Fibroblast of lung (primary cell): Measurements from ENCODE around the gene LY6G6F. TPM values are rescaled to one million over a fixed set of nuclear protein-coding genes. Genes with fewer than 3 reads are reported as not detected.
A peak's percentile ranks its signal among the peaks of the same experiment; 100 is the strongest.

ENCODE experiments used
- DNase-seq, 2 donors: peaks; one replicate each; pipeline versions ENCODE4 v3.0.0 to v3.0.0-alpha.2; 2010; ENCODE audit warnings: low read depth in 2 of 2
- H2AFZ ChIP-seq: 2 replicates; pipeline ENCODE4 v1.5.1; 2012; ENCODE audit warnings: low read length, control low read depth, inconsistent platforms
- H3K27ac ChIP-seq: 2 replicates; pipeline ENCODE4 v1.5.1; 2011; ENCODE audit warnings: low read length, control low read depth; ENCODE audit not compliant: insufficient read depth
- H3K27me3 ChIP-seq: 2 replicates; pipeline ENCODE4 v1.5.1; 2011; ENCODE audit warnings: mild to moderate bottlenecking, low read length; ENCODE audit not compliant: control insufficient read depth, insufficient read depth
- H3K36me3 ChIP-seq: 2 replicates; pipeline ENCODE4 v1.5.1; 2011; ENCODE audit warnings: low read length; ENCODE audit not compliant: control insufficient read depth, insufficient read depth
- H3K4me1 ChIP-seq: 2 replicates; pipeline ENCODE4 v1.5.1; 2011; ENCODE audit warnings: low read length; ENCODE audit not compliant: control insufficient read depth, insufficient read depth; ENCODE audit errors: extremely low read depth
- H3K4me2 ChIP-seq: 2 replicates; pipeline ENCODE4 v1.5.1; 2011; ENCODE audit warnings: low read length, control low read depth; ENCODE audit not compliant: insufficient read depth; ENCODE audit errors: extremely low read depth
- H3K4me3 ChIP-seq, 4 experiments: fragments of 200-600 bp in 1 of 4; sonication (generic) in 1 of 4; replicated peaks in 1 of 4; 2 replicates each; pipeline ENCODE4 v1.5.1; 2011 to 2016; ENCODE audit warnings: low read length in 4 of 4, low read depth in 3 of 4, mild to moderate bottlenecking in 3 of 4, control low read depth in 2 of 4, inconsistent platforms in 1 of 4, mixed read lengths in 1 of 4; ENCODE audit not compliant: insufficient read depth in 1 of 4; ENCODE audit errors: control extremely low read depth in 1 of 4
- H3K79me2 ChIP-seq: 2 replicates; pipeline ENCODE4 v1.5.1; 2012; ENCODE audit warnings: mild to moderate bottlenecking, low read length, inconsistent platforms; ENCODE audit not compliant: control insufficient read depth, insufficient read depth
- H3K9ac ChIP-seq: 2 replicates; pipeline ENCODE4 v1.5.1; 2011; ENCODE audit warnings: mild to moderate bottlenecking, low read length, control low read depth; ENCODE audit not compliant: insufficient read depth
- H3K9me3 ChIP-seq: 2 replicates; pipeline ENCODE4 v1.5.1; 2012; ENCODE audit warnings: low read depth, low read length; ENCODE audit not compliant: control insufficient read depth, insufficient read depth
- H4K20me1 ChIP-seq: 2 replicates; pipeline ENCODE4 v1.5.1; 2011; ENCODE audit warnings: low read length; ENCODE audit not compliant: control insufficient read depth, insufficient read depth; ENCODE audit errors: extremely low read depth
- CTCF ChIP-seq, 2 donors: IDR thresholded peaks in 1 of 2; conservative IDR thresholded peaks in 1 of 2; 1 replicate in 1 of 2; 2 replicates in 1 of 2; pipeline ENCODE4 v1.5.1; 2011 to 2012; ENCODE audit warnings: low read length in 2 of 2, control low read depth in 1 of 2, inconsistent platforms in 1 of 2, low read depth in 1 of 2, mild to moderate bottlenecking in 1 of 2
- EZH2 ChIP-seq: IDR thresholded peaks from 2 replicates; pipeline ENCODE4 v1.5.1; 2012; ENCODE audit warnings: low read length, control low read depth, mild to moderate bottlenecking; ENCODE audit errors: missing control alignments
- polyA plus RNA-seq, 2 donors: library from polyadenylated mRNA; depleted of rRNA in 1 of 2; stranded (reverse) in 1 of 2; unstranded in 1 of 2; fragments of >200 nt; gene quantifications; 2 replicates each; pipeline ENCODE4 v1.2.1, GENCODE V29; 2011 to 2012; ENCODE audit warnings: missing spikeins in 1 of 2
- total RNA-seq: library from RNA; depleted of rRNA; stranded (reverse); fragments of >200 nt; gene quantifications from 2 replicates; pipeline ENCODE4 v1.2.1, GENCODE V29; 2014

LY6G6F gene
- total and polyA plus RNA-seq, 2 donors (not counting 1 experiment from before 2014, with no cell fraction given), result not detected

GRCh38 chr6:31728767-31729514 lies 22.3 kb downstream of the LY6G6F start, which contains the start of gene DDAH2:
Gene DDAH2 (minus strand): TSS chr6:31729299. CDS start chr6:31729161, 138 bp downstream.
- Histone ChIP-seq H2AFZ (peak within 1 kb of the TSS; percentile 72), H3K9ac (peak within 1 kb of the TSS; percentile 61), H3K27me3 (no peaks in the 10 kb centered on the region), H3K79me2 (peaks cover 21% of the 10 kb centered on the region), H3K4me2 (peak within 1 kb of the TSS; percentile 99), H3K9me3 (no peaks in the 10 kb centered on the region), H3K4me1 (peaks cover 15% of the 10 kb centered on the region), H3K4me3 (peak within 1 kb of the TSS; percentile 68 to 96 (median 82)), H4K20me1 (no peaks in the 10 kb centered on the region), H3K27ac (peak within 1 kb of the TSS; percentile 76), H3K36me3 (peaks cover 32% of the 10 kb centered on the region)
- no peak for DNase-seq
- TF ChIP-seq EZH2, result no peak
- peak in 1 of 2 donors; percentile 33 for TF ChIP-seq CTCF (conservative IDR thresholded peaks at IDR 0.05 in 1 of 2, IDR thresholded peaks at IDR 0.05 in 1 of 2; ENCODE audit: low read depth in 1 of 2, low read length in 2 of 2)

GRCh38 chr6:31729515-31729978 lies 22.9 kb downstream of the LY6G6F start:
- peaks cover 19% of the 10 kb centered on the region for H3K4me1 ChIP-seq
- peak overlapping the region; percentile 68 to 96 (median 82) for H3K4me3 ChIP-seq
- no peaks in the 10 kb centered on the region for H4K20me1 ChIP-seq
- peaks cover 34% of the 10 kb centered on the region for H3K36me3 ChIP-seq
- peaks cover 27% of the 10 kb centered on the region for H3K79me2 ChIP-seq
- peak overlapping the region; percentile 61 for H3K9ac ChIP-seq
- no peaks in the 10 kb centered on the region for H3K9me3 ChIP-seq
- peak overlapping the region; percentile 99 for H3K4me2 ChIP-seq
- peak; percentile 83 to 91 for DNase-seq
- H2AFZ ChIP-seq, result peak overlapping the region; percentile 72
- peak overlapping the region; percentile 76 for H3K27ac ChIP-seq
- TF ChIP-seq CTCF (conservative IDR thresholded peaks at IDR 0.05 in 1 of 2, IDR thresholded peaks at IDR 0.05 in 1 of 2; ENCODE audit: low read depth in 1 of 2, low read length in 2 of 2), result peak in 1 of 2 donors; percentile 29
- TF ChIP-seq EZH2, result no peak
- H3K27me3 ChIP-seq, result no peaks in the 10 kb centered on the region

GRCh38 chr6:31729979-31730630 lies 23.4 kb downstream of the LY6G6F start:
- no peak for TF ChIP-seq CTCF (conservative IDR thresholded peaks at IDR 0.05 in 1 of 2, IDR thresholded peaks at IDR 0.05 in 1 of 2; ENCODE audit: low read depth in 1 of 2, low read length in 2 of 2)
- Histone ChIP-seq H3K79me2 (peaks cover 32% of the 10 kb centered on the region), H3K36me3 (peaks cover 34% of the 10 kb centered on the region), H3K4me3 (peak overlapping the region; percentile 68 to 96 (median 82)), H3K4me1 (peaks cover 19% of the 10 kb centered on the region), H3K4me2 (peak overlapping the region; percentile 99), H3K9ac (peak overlapping the region; percentile 61), H3K9me3 (no peaks in the 10 kb centered on the region), H2AFZ (no peak overlapping the region), H3K27ac (peak overlapping the region; percentile 76), H4K20me1 (no peaks in the 10 kb centered on the region), H3K27me3 (no peaks in the 10 kb centered on the region)
- DNase-seq, result peak; percentile 89 to 91
